Measurements from ENCODE around the gene SLC52A1. TPM values are rescaled to one million over a fixed set of nuclear protein-coding genes. Genes with fewer than 3 reads are reported as not detected.

Gene SLC52A1
- total RNA-seq, 1 donor from 2014 or later: 0.26 TPM

DNA sequence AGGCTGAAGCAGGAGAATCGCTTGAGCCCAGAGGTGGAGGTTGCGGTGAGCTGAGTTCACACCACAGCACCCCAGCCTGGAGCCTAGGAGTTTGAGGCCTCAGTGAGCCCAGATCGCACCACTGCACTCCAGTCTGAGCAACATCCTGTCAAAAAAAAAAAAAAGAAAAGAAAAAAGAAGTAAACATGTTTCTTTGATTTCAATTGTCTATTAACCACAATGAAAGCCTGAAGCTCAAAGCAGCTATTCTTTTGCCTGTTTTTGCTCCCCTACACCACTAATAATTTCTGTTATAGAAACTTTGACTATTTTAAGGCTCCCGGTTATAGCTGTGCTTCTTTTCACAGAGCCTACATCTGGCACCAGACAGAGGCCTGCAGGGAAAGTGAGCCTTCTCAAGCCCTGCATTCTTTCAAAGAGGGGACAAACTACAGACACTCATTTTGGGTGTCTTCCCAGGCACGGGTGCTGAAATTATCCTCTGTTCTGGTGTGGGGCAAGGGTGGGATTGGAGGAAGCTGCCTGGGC is 14.2 kb upstream of the SLC52A1 start:
- no peak for DNase-seq
- H3K27ac ChIP-seq: peak overlapping the region; percentile 70
- H3K36me3 ChIP-seq: no peaks in the 10 kb centered on the region
- intact Hi-C loops (cut with DNase I): no loop called here
- H3K9me3 ChIP-seq: no peaks in the 10 kb centered on the region
- H3K4me3 ChIP-seq: no peak overlapping the region
- TF ChIP-seq, protein P1, sequence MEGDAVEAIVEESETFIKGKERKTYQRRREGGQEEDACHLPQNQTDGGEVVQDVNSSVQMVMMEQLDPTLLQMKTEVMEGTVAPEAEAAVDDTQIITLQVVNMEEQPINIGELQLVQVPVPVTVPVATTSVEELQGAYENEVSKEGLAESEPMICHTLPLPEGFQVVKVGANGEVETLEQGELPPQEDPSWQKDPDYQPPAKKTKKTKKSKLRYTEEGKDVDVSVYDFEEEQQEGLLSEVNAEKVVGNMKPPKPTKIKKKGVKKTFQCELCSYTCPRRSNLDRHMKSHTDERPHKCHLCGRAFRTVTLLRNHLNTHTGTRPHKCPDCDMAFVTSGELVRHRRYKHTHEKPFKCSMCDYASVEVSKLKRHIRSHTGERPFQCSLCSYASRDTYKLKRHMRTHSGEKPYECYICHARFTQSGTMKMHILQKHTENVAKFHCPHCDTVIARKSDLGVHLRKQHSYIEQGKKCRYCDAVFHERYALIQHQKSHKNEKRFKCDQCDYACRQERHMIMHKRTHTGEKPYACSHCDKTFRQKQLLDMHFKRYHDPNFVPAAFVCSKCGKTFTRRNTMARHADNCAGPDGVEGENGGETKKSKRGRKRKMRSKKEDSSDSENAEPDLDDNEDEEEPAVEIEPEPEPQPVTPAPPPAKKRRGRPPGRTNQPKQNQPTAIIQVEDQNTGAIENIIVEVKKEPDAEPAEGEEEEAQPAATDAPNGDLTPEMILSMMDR (IDR thresholded peaks at IDR 0.05): no peak
- ATAC-seq: no peak
- H3K4me1 ChIP-seq: peaks cover 11% of the 10 kb centered on the region
- H3K27me3 ChIP-seq: no peaks in the 10 kb centered on the region

DNA sequence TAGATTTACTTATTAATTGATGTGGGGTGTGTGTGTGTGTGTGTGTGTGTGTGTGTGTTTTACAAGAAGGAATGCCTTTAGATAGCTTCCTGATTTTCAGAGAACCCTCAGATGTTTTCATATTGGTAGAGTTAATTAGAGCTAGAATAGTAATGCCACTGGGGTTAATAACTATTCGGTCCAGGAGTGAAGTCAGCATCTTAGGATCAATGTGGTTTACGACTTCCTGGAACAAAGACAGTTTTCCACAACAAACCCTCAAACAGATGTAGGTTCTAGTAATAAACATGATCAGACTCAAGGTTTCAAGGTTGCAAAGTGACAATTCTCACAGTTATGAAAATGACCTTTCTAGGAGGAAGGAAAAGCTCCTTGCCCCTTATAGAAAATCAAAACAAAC is 12.2 kb upstream of the SLC52A1 start:
- ATAC-seq (no peak), DNase-seq (no peak)
- Histone ChIP-seq H3K4me3 (no peak overlapping the region), H3K27me3 (no peaks in the 10 kb centered on the region), H3K27ac (no peak overlapping the region), H3K36me3 (no peaks in the 10 kb centered on the region), H3K4me1 (peaks cover 11% of the 10 kb centered on the region), H3K9me3 (no peaks in the 10 kb centered on the region)
- TF ChIP-seq, protein P1 (IDR thresholded peaks at IDR 0.05): no peak
- intact Hi-C loops (cut with DNase I): no loop called here

DNA sequence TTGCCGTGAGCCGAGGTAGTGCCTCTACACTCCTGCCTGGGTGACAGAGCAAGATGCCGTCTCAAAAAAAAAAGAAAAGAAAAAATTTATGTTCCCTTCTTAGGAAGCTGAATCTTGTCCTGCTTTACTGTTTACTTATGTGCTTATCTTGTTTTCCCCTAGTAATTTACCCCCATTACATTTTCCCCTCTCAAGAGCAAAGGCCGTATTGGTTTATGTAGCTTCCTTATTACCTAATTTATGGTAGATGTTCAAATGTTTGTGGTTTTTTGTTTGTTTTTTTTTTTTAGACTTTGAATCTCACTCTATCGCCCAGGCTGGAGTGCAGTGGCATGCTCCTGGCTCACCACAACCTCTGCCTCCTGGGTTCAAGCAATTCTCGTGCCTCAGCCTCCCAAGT is 10.3 kb upstream of the SLC52A1 start:
- H3K4me1 ChIP-seq: peaks cover 11% of the 10 kb centered on the region
- DNase-seq (no peak), ATAC-seq (no peak)
- intact Hi-C loops (cut with DNase I): no loop called here
- no peaks in the 10 kb centered on the region for H3K27me3 ChIP-seq
- no peak overlapping the region for H3K27ac ChIP-seq
- H3K9me3 ChIP-seq: no peaks in the 10 kb centered on the region
- no peaks in the 10 kb centered on the region for H3K36me3 ChIP-seq
- TF ChIP-seq, protein P1 (IDR thresholded peaks at IDR 0.05): no peak
- H3K4me3 ChIP-seq: no peak overlapping the region

DNA sequence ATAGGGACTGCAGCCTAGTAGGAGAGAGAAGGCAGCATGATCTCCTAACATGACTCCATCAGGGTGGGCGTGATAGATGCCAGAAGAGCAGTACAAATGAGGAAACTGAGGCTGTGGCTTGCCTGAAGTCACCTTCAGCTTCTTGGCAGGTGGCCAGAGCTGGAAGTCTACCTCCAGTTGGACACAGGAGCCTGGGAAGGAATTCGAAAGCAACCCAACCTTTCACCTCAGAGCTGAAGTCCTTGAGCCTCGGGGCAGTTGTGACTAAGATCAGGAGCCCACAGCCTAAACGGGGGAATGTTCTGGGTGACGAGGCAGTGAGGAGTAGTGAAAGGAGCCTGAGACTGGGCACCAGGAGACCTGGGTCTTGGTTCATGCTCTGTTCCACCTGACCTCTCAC is 9.4 kb upstream of the SLC52A1 start:
- no peak overlapping the region for H3K27ac ChIP-seq
- H3K36me3 ChIP-seq: no peaks in the 10 kb centered on the region
- TF ChIP-seq, protein P1 (IDR thresholded peaks at IDR 0.05): no peak
- H3K27me3 ChIP-seq: no peaks in the 10 kb centered on the region
- ATAC-seq: no peak
- peaks cover 4% of the 10 kb centered on the region for H3K4me1 ChIP-seq
- DNase-seq: no peak
- H3K4me3 ChIP-seq: no peak overlapping the region
- H3K9me3 ChIP-seq: no peaks in the 10 kb centered on the region
- intact Hi-C loops (cut with DNase I): no loop called here

DNA sequence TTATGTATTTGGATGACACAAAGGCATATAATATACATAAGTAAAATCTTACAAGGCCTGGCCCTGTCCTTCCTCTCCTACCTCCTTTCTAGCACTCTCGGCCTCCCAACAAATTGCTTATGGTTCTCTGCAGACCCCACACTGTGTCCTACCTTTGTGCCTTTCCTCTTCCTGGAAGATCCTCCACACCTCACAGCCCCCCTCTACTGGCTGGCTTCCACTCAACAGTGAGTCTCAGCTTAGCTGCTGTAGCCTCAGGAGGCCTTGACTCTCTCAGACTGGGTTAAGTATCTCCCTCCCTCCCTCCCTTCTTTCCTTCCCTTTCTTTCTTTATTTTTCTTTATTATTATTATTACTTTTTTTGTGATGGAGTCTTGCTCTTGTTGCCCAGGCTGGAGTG is 8.3 kb upstream of the SLC52A1 start:
- Histone ChIP-seq H3K4me1 (no peaks in the 10 kb centered on the region), H3K27me3 (no peaks in the 10 kb centered on the region), H3K9me3 (no peaks in the 10 kb centered on the region), H3K36me3 (no peaks in the 10 kb centered on the region), H3K27ac (no peak overlapping the region), H3K4me3 (no peak overlapping the region)
- intact Hi-C loops (cut with DNase I): no loop called here
- TF ChIP-seq, protein P1 (IDR thresholded peaks at IDR 0.05): no peak
- no peak for ATAC-seq
- DNase-seq: no peak
